SH-SY5Y (cell line): ENCODE data around the gene HPCAL1.

Experiments used
- GATA2 ChIP-seq: IDR thresholded peaks from 2 replicates; pipeline ENCODE4 v1.6.1; 2011; ENCODE audit warnings: mild to moderate bottlenecking, low read depth, low read length
- GATA3 ChIP-seq: IDR thresholded peaks from 2 replicates; pipeline ENCODE4 v1.6.1; 2011; ENCODE audit warnings: low read depth, mild to moderate bottlenecking, low read length, moderate library complexity

DNA sequence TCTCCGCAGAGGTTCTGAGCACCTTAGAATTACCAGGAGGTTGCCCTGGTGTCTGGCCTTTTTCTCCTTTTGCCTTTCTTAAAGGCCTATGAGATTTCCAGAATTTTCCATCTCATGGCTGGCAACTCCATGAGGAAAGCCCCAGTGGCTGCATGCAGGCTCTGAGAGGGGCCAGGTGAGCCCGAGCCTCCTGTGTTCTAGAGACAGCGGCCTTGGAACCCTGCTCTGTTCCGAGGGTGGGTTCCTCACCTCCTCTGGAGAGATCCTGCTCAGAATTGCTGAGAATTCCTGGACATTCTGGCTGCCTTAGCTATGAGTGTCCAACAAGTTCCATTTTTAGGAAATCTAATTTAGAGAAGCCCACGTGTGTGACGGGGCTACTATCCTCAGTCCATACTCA is 35.7 kb upstream of the HPCAL1 start:
- TF ChIP-seq GATA2: no peak
- no peak for TF ChIP-seq GATA3
